Neural progenitor cell (in vitro differentiated cells): ENCODE data around the gene LRFN2. TPM values are rescaled to one million over a fixed set of nuclear protein-coding genes. Genes with fewer than 3 reads are reported as not detected.

Source experiments
- DNase-seq: peaks from one replicate; pipeline ENCODE4 v3.0.0-alpha.2; 2016; ENCODE audit warnings: low spot score
- H2AFZ ChIP-seq: fragments of 200-600 bp; sonication (generic); replicated peaks from 2 replicates; pipeline ENCODE4 v1.6.1; 2016; ENCODE audit warnings: antibody characterized with exemption
- H3F3A ChIP-seq: fragments of 200-600 bp; sonication (generic); 2 replicates; pipeline ENCODE4 v1.6.1; 2016; ENCODE audit warnings: antibody characterized with exemption, low read depth
- H3K27ac ChIP-seq: fragments of 200-600 bp; sonication (generic); 2 replicates; pipeline ENCODE4 v1.5.1; 2016; ENCODE audit warnings: mild to moderate bottlenecking
- H3K27me3 ChIP-seq: fragments of 200-600 bp; sonication (generic); 2 replicates; pipeline ENCODE4 v1.6.1; 2016; ENCODE audit warnings: mild to moderate bottlenecking, moderate library complexity
- H3K36me3 ChIP-seq: fragments of 200-600 bp; sonication (generic); 2 replicates; pipeline ENCODE4 v1.5.1; 2016
- H3K4me1 ChIP-seq: fragments of 200-600 bp; sonication (generic); 2 replicates; pipeline ENCODE4 v1.6.1; 2016; ENCODE audit warnings: mixed run types
- H3K4me2 ChIP-seq: fragments of 200-600 bp; sonication (generic); 2 replicates; pipeline ENCODE4 v1.6.1; 2016
- H3K4me3 ChIP-seq: fragments of 200-600 bp; sonication (generic); 2 replicates; pipeline ENCODE4 v1.5.1; 2016
- H3K79me2 ChIP-seq: fragments of 200-600 bp; sonication (generic); 2 replicates; pipeline ENCODE4 v1.6.1; 2016; ENCODE audit warnings: low read depth
- H3K9ac ChIP-seq: fragments of 200-600 bp; sonication (generic); 2 replicates; pipeline ENCODE4 v1.6.1; 2016
- H3K9me3 ChIP-seq: fragments of 200-600 bp; sonication (generic); 2 replicates; pipeline ENCODE4 v1.5.1; 2016; ENCODE audit warnings: low read depth
- H4K20me1 ChIP-seq: fragments of 200-600 bp; sonication (generic); 2 replicates; pipeline ENCODE4 v1.6.1; 2016; ENCODE audit warnings: low read depth
- H3K27ac Mint-ChIP-seq: 3 replicates; pipeline ENCODE4 v1.8.0; 2021; ENCODE audit warnings: mixed read lengths
- H3K27me3 Mint-ChIP-seq: 2 replicates; pipeline ENCODE4 v1.8.0; 2022; ENCODE audit warnings: low read depth, mild to moderate bottlenecking, inconsistent platforms, moderate library complexity, mixed read lengths; ENCODE audit not compliant: insufficient read depth
- H3K36me3 Mint-ChIP-seq: 3 replicates; pipeline ENCODE4 v1.8.0; 2021; ENCODE audit warnings: mixed read lengths
- H3K4me1 Mint-ChIP-seq: 3 replicates; pipeline ENCODE4 v1.8.0; 2021; ENCODE audit warnings: mixed read lengths
- H3K4me3 Mint-ChIP-seq: 3 replicates; pipeline ENCODE4 v1.8.0; 2021; ENCODE audit warnings: mild to moderate bottlenecking, moderate library complexity, mixed read lengths
- H3K9me3 Mint-ChIP-seq: 3 replicates; pipeline ENCODE4 v1.8.0; 2020; ENCODE audit warnings: mixed read lengths
- CTCF ChIP-seq: fragments of 200-600 bp; sonication (generic); IDR thresholded peaks from 2 replicates; pipeline ENCODE4 v1.5.1; 2017; ENCODE audit warnings: antibody characterized with exemption, mild to moderate bottlenecking
- EZH2 ChIP-seq: fragments of 200-600 bp; sonication (generic); IDR thresholded peaks from 2 replicates; pipeline ENCODE4 v1.6.1; 2017; ENCODE audit warnings: antibody characterized with exemption, mild to moderate bottlenecking, moderate library complexity
- EZH2phosphoT487 ChIP-seq: fragments of 200-600 bp; sonication (generic); IDR thresholded peaks from 2 replicates; pipeline ENCODE4 v1.6.1; 2017; ENCODE audit warnings: antibody characterized with exemption
- total RNA-seq: library from RNA; depleted of rRNA; stranded (reverse); fragments of >200 nt; gene quantifications from 2 replicates; pipeline ENCODE4 v1.2.3, GENCODE V29; 2015; ENCODE audit warnings: low replicate concordance

Gene LRFN2
- total RNA-seq, 1 donor from 2014 or later, result not detected

- Histone ChIP-seq H3K36me3 (no peaks in the 10 kb centered on the region), H3K4me3 (no peak overlapping the region), H3K9me3 (no peaks in the 10 kb centered on the region), H3K4me2 (no peak overlapping the region), H3F3A (no peaks in the 10 kb centered on the region), H4K20me1 (no peaks in the 10 kb centered on the region), H3K9ac (no peak overlapping the region), H3K27ac (no peak overlapping the region), H3K79me2 (no peaks in the 10 kb centered on the region), H3K4me1 (no peaks in the 10 kb centered on the region), H2AFZ (no peak overlapping the region), H3K27me3 (no peaks in the 10 kb centered on the region)
- Mint-ChIP-seq H3K27me3 (peaks cover 14% of the 10 kb centered on the region), H3K4me3 (no peak overlapping the region), H3K4me1 (peaks cover 8% of the 10 kb centered on the region), H3K9me3 (no peaks in the 10 kb centered on the region), H3K36me3 (no peaks in the 10 kb centered on the region), H3K27ac (no peak overlapping the region)
- no peak for DNase-seq
- no peak for TF ChIP-seq CTCF
- no peak for TF ChIP-seq EZH2
- no peak for TF ChIP-seq EZH2phosphoT487
These were observed 96.7 kb downstream of the LRFN2 start for GRCh38 chr6:40490508-40490907.

- no peak overlapping the region for H2AFZ ChIP-seq
- H3K27me3 ChIP-seq, result no peaks in the 10 kb centered on the region
- peaks cover 15% of the 10 kb centered on the region for H3K4me1 Mint-ChIP-seq
- H3K4me1 ChIP-seq, result no peaks in the 10 kb centered on the region
- H3K79me2 ChIP-seq, result no peaks in the 10 kb centered on the region
- H3K27me3 Mint-ChIP-seq, result peaks cover 14% of the 10 kb centered on the region
- no peak overlapping the region for H3K27ac ChIP-seq
- no peaks in the 10 kb centered on the region for H3F3A ChIP-seq
- H3K4me2 ChIP-seq, result no peak overlapping the region
- H3K9me3 ChIP-seq, result no peaks in the 10 kb centered on the region
- no peaks in the 10 kb centered on the region for H4K20me1 ChIP-seq
- no peak for DNase-seq
- H3K4me3 Mint-ChIP-seq, result no peak overlapping the region
- TF ChIP-seq EZH2phosphoT487 (no peak), CTCF (no peak), EZH2 (no peak)
- no peaks in the 10 kb centered on the region for H3K36me3 ChIP-seq
- H3K27ac Mint-ChIP-seq, result no peak overlapping the region
- no peaks in the 10 kb centered on the region for H3K36me3 Mint-ChIP-seq
- H3K4me3 ChIP-seq, result no peak overlapping the region
- no peak overlapping the region for H3K9ac ChIP-seq
- no peaks in the 10 kb centered on the region for H3K9me3 Mint-ChIP-seq
These were observed 97.4 kb downstream of the LRFN2 start for GRCh38 chr6:40489798-40490197.

GRCh38 chr6:40486576-40486975 is 100.6 kb downstream of the LRFN2 start:
- H3K27me3 Mint-ChIP-seq, result peaks cover 14% of the 10 kb centered on the region
- peaks cover 35% of the 10 kb centered on the region for H3K4me1 Mint-ChIP-seq
- H3K4me1 ChIP-seq, result no peaks in the 10 kb centered on the region
- no peak for TF ChIP-seq EZH2
- TF ChIP-seq EZH2phosphoT487, result no peak
- no peak for TF ChIP-seq CTCF
- DNase-seq, result no peak
- H2AFZ ChIP-seq, result no peak overlapping the region
- no peak overlapping the region for H3K4me3 Mint-ChIP-seq
- H3K9me3 ChIP-seq, result no peaks in the 10 kb centered on the region
- no peak overlapping the region for H3K9ac ChIP-seq
- H4K20me1 ChIP-seq, result no peaks in the 10 kb centered on the region
- H3K36me3 Mint-ChIP-seq, result no peaks in the 10 kb centered on the region
- H3K79me2 ChIP-seq, result no peaks in the 10 kb centered on the region
- no peak overlapping the region for H3K27ac Mint-ChIP-seq
- H3K4me3 ChIP-seq, result no peak overlapping the region
- no peaks in the 10 kb centered on the region for H3K9me3 Mint-ChIP-seq
- no peaks in the 10 kb centered on the region for H3K27me3 ChIP-seq
- H3F3A ChIP-seq, result no peaks in the 10 kb centered on the region
- no peak overlapping the region for H3K4me2 ChIP-seq
- H3K36me3 ChIP-seq, result no peaks in the 10 kb centered on the region
- no peak overlapping the region for H3K27ac ChIP-seq

- Mint-ChIP-seq H3K4me3 (no peak overlapping the region), H3K4me1 (peaks cover 35% of the 10 kb centered on the region), H3K27ac (peak overlapping the region; percentile 29), H3K36me3 (no peaks in the 10 kb centered on the region), H3K27me3 (peaks cover 14% of the 10 kb centered on the region), H3K9me3 (no peaks in the 10 kb centered on the region)
- H3K27ac ChIP-seq, result no peak overlapping the region
- no peaks in the 10 kb centered on the region for H3K27me3 ChIP-seq
- no peak overlapping the region for H3K9ac ChIP-seq
- H3K4me1 ChIP-seq, result no peaks in the 10 kb centered on the region
- H3K4me3 ChIP-seq, result no peak overlapping the region
- H3F3A ChIP-seq, result no peaks in the 10 kb centered on the region
- no peak overlapping the region for H2AFZ ChIP-seq
- no peak for TF ChIP-seq EZH2phosphoT487
- TF ChIP-seq CTCF, result no peak
- TF ChIP-seq EZH2, result no peak
- DNase-seq, result no peak
- no peaks in the 10 kb centered on the region for H3K9me3 ChIP-seq
- no peaks in the 10 kb centered on the region for H3K36me3 ChIP-seq
- H4K20me1 ChIP-seq, result no peaks in the 10 kb centered on the region
- H3K4me2 ChIP-seq, result no peak overlapping the region
- no peaks in the 10 kb centered on the region for H3K79me2 ChIP-seq
These were observed 101.4 kb downstream of the LRFN2 start for GRCh38 chr6:40485795-40486194.
